GM23248 (cell line): ENCODE results near the gene ARMC3.

Source experiments
- EZH2 ChIP-seq: fragments of 200-600 bp; sonication (generic); IDR thresholded peaks from 2 replicates; pipeline ENCODE4 v1.6.1; 2018; ENCODE audit warnings: antibody characterized with exemption, mild to moderate bottlenecking; ENCODE audit not compliant: insufficient read depth, poor library complexity, severe bottlenecking
- EZH2phosphoT487 ChIP-seq: fragments of 200-600 bp; sonication (generic); IDR thresholded peaks from 2 replicates; pipeline ENCODE4 v1.6.1; 2018; ENCODE audit warnings: antibody characterized with exemption, moderate library complexity, mild to moderate bottlenecking, low read depth; ENCODE audit not compliant: insufficient read depth

- TF ChIP-seq EZH2phosphoT487 (no peak), EZH2 (no peak)
Measured at GRCh38 chr10:23051278-23051677, 123.4 kb downstream of the ARMC3 start.
